Measurements from ENCODE around the gene CENPX. TPM values are rescaled to one million over a fixed set of nuclear protein-coding genes. Genes with fewer than 3 reads are reported as not detected.

CENPX gene
- total and polyA plus RNA-seq, 2 of the 13 experiments (the other 11 are each of a cell fraction or from before 2014, with no cell fraction given), result 92.7 to 170 TPM

DNA sequence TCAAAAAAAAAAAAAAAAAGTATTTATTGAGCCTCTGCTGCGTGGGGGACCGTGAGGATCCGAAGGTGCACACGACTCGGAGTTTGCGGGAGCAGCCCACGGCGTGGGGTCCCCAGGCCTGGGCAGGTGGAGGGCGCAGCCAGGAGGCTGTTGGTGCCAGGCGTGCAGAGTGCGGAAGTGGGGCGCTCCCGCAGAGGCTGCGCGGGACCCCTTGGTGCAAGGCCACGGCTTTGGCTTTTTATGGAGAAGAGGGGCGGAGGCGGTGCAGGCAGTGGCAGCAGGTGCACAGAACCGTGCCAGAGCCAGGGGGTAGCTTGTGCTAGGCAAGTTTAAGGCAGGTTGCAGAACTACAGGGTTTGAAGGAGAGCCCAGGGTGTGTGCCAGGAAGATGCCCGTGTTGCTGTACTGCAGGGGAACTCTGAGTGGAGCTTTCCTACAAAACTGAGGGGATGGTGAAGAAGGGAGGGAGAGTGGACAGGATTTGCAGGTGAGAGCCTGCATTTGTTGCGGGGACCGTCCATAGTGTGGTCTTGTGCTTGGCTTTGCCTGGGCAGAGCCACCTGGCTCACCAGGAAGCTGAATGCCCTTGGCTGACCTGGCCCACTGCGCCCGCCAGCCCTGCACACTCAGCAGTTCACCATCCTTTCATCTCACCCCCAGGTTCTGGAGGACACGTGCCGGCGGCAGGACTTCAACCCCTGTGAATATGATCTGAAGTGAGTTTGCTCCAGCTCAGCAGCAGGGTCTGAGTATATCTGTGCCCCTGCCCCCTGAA lies 44.0 kb downstream of the CENPX start (continued):
- TF ChIP-seq, protein P1, sequence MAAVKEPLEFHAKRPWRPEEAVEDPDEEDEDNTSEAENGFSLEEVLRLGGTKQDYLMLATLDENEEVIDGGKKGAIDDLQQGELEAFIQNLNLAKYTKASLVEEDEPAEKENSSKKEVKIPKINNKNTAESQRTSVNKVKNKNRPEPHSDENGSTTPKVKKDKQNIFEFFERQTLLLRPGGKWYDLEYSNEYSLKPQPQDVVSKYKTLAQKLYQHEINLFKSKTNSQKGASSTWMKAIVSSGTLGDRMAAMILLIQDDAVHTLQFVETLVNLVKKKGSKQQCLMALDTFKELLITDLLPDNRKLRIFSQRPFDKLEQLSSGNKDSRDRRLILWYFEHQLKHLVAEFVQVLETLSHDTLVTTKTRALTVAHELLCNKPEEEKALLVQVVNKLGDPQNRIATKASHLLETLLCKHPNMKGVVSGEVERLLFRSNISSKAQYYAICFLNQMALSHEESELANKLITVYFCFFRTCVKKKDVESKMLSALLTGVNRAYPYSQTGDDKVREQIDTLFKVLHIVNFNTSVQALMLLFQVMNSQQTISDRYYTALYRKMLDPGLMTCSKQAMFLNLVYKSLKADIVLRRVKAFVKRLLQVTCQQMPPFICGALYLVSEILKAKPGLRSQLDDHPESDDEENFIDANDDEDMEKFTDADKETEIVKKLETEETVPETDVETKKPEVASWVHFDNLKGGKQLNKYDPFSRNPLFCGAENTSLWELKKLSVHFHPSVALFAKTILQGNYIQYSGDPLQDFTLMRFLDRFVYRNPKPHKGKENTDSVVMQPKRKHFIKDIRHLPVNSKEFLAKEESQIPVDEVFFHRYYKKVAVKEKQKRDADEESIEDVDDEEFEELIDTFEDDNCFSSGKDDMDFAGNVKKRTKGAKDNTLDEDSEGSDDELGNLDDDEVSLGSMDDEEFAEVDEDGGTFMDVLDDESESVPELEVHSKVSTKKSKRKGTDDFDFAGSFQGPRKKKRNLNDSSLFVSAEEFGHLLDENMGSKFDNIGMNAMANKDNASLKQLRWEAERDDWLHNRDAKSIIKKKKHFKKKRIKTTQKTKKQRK (IDR thresholded peaks at IDR 0.05; ENCODE audit: low read length), result no peak
- no peak for TF ChIP-seq ARHGAP35 (CRISPR knock-in tag; IDR thresholded peaks at IDR 0.05; ENCODE audit: borderline replicate concordance)
- no peak for TF ChIP-seq TAF15 (IDR thresholded peaks at IDR 0.05; ENCODE audit: low read depth, low read length, poor library complexity, severe bottlenecking)
- TF ChIP-seq ZSCAN12 (CRISPR knock-in tag; IDR thresholded peaks at IDR 0.05), result no peak
- no peak for TF ChIP-seq ZNF337 (CRISPR knock-in tag; IDR thresholded peaks at IDR 0.05; ENCODE audit: borderline replicate concordance, low read depth)
- no peak for TF ChIP-seq REXO4 (CRISPR knock-in tag; IDR thresholded peaks at IDR 0.05; ENCODE audit: borderline replicate concordance)
- TF ChIP-seq ZSCAN21 (CRISPR knock-in tag; IDR thresholded peaks at IDR 0.05; ENCODE audit: borderline replicate concordance), result 0 out of 2 replicates have a peak, but pooled peaks have one; percentile 35
- no peak for TF ChIP-seq ZNF776 (CRISPR knock-in tag; IDR thresholded peaks at IDR 0.05)
- TF ChIP-seq, protein P2, sequence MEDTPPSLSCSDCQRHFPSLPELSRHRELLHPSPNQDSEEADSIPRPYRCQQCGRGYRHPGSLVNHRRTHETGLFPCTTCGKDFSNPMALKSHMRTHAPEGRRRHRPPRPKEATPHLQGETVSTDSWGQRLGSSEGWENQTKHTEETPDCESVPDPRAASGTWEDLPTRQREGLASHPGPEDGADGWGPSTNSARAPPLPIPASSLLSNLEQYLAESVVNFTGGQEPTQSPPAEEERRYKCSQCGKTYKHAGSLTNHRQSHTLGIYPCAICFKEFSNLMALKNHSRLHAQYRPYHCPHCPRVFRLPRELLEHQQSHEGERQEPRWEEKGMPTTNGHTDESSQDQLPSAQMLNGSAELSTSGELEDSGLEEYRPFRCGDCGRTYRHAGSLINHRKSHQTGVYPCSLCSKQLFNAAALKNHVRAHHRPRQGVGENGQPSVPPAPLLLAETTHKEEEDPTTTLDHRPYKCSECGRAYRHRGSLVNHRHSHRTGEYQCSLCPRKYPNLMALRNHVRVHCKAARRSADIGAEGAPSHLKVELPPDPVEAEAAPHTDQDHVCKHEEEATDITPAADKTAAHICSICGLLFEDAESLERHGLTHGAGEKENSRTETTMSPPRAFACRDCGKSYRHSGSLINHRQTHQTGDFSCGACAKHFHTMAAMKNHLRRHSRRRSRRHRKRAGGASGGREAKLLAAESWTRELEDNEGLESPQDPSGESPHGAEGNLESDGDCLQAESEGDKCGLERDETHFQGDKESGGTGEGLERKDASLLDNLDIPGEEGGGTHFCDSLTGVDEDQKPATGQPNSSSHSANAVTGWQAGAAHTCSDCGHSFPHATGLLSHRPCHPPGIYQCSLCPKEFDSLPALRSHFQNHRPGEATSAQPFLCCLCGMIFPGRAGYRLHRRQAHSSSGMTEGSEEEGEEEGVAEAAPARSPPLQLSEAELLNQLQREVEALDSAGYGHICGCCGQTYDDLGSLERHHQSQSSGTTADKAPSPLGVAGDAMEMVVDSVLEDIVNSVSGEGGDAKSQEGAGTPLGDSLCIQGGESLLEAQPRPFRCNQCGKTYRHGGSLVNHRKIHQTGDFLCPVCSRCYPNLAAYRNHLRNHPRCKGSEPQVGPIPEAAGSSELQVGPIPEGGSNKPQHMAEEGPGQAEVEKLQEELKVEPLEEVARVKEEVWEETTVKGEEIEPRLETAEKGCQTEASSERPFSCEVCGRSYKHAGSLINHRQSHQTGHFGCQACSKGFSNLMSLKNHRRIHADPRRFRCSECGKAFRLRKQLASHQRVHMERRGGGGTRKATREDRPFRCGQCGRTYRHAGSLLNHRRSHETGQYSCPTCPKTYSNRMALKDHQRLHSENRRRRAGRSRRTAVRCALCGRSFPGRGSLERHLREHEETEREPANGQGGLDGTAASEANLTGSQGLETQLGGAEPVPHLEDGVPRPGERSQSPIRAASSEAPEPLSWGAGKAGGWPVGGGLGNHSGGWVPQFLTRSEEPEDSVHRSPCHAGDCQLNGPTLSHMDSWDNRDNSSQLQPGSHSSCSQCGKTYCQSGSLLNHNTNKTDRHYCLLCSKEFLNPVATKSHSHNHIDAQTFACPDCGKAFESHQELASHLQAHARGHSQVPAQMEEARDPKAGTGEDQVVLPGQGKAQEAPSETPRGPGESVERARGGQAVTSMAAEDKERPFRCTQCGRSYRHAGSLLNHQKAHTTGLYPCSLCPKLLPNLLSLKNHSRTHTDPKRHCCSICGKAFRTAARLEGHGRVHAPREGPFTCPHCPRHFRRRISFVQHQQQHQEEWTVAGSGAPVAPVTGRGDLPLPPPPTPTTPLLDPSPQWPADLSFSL (CRISPR knock-in tag; IDR thresholded peaks at IDR 0.05), result no peak
- no peak for TF ChIP-seq DR1 (CRISPR knock-in tag; IDR thresholded peaks at IDR 0.05)
- TF ChIP-seq DMAP1 (CRISPR knock-in tag; IDR thresholded peaks at IDR 0.05), result no peak
- TF ChIP-seq PTBP1 (IDR thresholded peaks at IDR 0.05; ENCODE audit: low read depth, low read length, poor library complexity, severe bottlenecking), result no peak
- TF ChIP-seq, protein P3, sequence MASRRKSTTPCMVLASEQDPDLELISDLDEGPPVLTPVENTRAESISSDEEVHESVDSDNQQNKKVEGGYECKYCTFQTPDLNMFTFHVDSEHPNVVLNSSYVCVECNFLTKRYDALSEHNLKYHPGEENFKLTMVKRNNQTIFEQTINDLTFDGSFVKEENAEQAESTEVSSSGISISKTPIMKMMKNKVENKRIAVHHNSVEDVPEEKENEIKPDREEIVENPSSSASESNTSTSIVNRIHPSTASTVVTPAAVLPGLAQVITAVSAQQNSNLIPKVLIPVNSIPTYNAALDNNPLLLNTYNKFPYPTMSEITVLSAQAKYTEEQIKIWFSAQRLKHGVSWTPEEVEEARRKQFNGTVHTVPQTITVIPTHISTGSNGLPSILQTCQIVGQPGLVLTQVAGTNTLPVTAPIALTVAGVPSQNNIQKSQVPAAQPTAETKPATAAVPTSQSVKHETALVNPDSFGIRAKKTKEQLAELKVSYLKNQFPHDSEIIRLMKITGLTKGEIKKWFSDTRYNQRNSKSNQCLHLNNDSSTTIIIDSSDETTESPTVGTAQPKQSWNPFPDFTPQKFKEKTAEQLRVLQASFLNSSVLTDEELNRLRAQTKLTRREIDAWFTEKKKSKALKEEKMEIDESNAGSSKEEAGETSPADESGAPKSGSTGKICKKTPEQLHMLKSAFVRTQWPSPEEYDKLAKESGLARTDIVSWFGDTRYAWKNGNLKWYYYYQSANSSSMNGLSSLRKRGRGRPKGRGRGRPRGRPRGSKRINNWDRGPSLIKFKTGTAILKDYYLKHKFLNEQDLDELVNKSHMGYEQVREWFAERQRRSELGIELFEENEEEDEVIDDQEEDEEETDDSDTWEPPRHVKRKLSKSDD (CRISPR knock-in tag; IDR thresholded peaks at IDR 0.05; ENCODE audit: low read depth), result peak; percentile 39; the same call in 1 of the 2 replicates

Data from HepG2 (cell line).